ENCODE results near the gene LRRC51.

- TF ChIP-seq, protein P1, sequence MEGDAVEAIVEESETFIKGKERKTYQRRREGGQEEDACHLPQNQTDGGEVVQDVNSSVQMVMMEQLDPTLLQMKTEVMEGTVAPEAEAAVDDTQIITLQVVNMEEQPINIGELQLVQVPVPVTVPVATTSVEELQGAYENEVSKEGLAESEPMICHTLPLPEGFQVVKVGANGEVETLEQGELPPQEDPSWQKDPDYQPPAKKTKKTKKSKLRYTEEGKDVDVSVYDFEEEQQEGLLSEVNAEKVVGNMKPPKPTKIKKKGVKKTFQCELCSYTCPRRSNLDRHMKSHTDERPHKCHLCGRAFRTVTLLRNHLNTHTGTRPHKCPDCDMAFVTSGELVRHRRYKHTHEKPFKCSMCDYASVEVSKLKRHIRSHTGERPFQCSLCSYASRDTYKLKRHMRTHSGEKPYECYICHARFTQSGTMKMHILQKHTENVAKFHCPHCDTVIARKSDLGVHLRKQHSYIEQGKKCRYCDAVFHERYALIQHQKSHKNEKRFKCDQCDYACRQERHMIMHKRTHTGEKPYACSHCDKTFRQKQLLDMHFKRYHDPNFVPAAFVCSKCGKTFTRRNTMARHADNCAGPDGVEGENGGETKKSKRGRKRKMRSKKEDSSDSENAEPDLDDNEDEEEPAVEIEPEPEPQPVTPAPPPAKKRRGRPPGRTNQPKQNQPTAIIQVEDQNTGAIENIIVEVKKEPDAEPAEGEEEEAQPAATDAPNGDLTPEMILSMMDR (conservative IDR thresholded peaks at IDR 0.05 in 1 of 2, IDR thresholded peaks at IDR 0.05 in 1 of 2; ENCODE audit: low read depth in 1 of 2, low read length in 2 of 2), result no peak
- TF ChIP-seq EZH2 (IDR thresholded peaks at IDR 0.05; ENCODE audit: low read length, missing control alignments), result no peak
These were observed 58.3 kb downstream of the LRRC51 start for GRCh38 chr11:72138821-72139390.
